ENCODE results near the gene MRPL55.

MRPL55 gene

DNA sequence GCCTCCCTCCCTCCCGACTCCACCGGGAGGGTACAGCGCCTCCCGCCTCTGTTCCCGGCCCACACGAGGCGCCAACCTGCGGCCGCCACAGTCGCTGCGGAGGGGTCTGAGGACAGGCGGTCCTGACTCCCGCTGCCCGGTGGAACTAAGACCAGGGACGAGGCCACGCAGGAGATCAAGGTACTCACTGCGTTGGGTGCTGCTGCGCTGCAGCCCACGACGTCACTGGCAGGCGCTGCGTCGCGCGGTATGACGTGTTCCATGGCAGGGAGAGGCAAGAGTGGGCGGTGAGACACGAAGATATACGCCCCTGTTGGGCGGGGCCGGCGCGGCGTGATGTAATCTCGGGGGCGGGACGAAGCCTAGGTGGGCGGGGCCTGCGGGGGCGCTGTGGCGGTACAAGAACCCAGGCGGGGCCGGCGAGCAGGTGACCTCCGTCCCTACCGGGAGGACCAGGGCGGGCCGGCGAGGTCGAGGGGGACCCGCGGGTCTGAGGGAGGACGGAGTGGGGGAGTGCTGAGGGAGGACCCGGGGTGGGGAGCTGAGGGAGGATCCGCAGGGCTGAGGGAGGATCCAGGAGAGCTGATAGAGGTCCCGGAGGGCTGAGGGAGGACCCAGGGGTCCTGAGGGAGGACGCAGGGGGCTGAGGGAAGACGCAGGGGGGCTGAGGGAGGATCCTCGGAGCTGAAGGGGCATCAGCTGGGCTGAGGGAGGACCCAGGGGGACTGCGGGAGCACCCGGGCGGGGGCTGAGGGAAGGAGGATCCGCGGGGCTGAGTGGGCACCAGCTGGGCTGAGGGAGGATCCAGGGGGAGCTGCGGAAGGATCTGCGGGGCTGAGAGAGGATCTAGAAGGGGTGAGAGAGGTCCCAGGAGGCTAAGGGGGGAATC lies at the start of gene MRPL55:
MRPL55 (minus strand) TSS at position 227 of the 889 bp plus-strand sequence. CDS start 1,039 bp downstream, outside the sequence.
- peak; percentile 57 to 85 for DNase-seq

- DNase-seq: no peak
Measured at GRCh38 chr1:228158151-228159007, 49.3 kb upstream of the MRPL55 start.

DNA sequence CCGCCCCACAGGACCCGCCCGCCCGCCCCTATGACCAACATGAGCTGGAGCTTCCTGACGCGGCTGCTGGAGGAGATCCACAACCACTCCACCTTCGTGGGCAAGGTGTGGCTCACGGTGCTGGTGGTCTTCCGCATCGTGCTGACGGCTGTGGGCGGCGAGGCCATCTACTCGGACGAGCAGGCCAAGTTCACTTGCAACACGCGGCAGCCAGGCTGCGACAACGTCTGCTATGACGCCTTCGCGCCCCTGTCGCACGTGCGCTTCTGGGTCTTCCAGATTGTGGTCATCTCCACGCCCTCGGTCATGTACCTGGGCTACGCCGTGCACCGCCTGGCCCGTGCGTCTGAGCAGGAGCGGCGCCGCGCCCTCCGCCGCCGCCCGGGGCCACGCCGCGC lies 48.6 kb upstream of the MRPL55 start:
- no peak for DNase-seq

DNA sequence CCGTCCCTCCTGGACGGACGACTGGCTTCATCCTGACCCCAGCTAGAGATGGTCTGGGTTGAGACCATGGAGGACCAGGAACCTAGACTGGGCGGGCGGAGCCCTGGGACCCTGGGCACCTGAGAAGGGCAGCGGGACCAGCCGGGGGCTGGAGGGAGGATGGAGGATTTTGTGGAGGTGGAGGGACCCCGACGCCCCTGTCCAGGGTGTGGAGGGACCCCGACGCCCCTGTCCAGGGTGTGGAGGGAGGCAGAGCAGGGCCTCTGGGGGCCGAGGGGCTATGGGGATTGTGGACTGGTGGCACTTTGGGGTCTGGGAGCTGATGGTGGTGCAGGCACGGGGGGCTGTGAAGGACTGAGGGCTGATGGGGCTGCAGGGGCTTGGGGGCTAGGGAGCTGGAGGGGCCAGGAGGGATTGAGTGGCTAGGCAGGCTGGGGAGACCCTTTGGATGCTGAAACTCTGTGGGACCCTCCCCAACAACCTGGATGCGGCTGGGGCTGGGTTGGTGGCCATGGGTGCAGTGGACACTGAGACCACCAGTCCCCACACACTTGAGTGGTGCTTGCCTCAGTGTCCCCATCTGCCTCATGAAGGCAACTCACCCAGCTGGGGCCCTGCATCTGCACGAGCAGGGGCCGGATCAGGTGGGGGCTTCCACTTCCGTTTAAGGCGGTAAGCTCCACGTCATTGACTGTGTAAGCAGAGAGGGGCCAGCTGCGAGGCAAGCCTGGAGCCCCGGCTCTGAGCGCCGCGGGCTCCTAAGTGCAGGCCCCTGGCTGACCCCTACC lies 48.0 kb upstream of the MRPL55 start:
- no peak for DNase-seq

- DNase-seq: no peak
Measured at GRCh38 chr1:228156515-228156881, 47.4 kb upstream of the MRPL55 start.

- DNase-seq: no peak
Measured at GRCh38 chr1:228155596-228156514, 46.8 kb upstream of the MRPL55 start.

GRCh38 chr1:228154670-228155571 lies 45.8 kb upstream of the MRPL55 start:
- no peak for DNase-seq

DNA sequence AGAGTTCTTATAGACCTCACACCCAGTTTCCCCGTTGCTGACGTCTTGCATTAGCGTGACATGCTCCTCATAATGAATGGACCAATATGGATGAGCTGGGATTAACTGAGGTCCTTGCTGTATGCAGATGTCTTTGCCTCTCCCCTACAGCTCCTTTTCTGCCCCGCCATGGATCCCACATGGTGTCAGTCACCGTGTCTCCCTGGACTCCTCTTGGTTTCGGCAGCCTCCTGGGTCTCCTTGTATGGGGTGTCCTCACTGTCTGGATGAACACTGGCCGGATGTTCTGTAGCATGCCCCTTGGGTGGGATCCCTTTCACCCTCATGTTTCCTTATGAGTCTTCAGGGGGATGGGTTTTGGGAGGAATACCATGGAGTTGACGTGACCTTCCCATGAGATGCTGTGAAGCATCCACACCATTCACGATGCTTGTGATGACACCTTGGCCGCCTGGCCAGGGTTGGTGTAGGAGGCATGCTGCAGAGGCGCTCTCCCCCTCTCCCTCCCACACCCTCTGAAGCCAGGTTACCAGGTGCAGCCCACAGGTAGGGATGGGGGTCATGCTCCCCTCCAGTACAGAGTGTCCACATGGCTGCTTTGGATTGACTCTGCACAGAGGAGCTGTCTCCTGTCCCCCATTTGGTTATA lies 45.0 kb upstream of the MRPL55 start:
- no peak for DNase-seq

GRCh38 chr1:228152918-228153258 lies 43.8 kb upstream of the MRPL55 start:
- DNase-seq: no peak

DNA sequence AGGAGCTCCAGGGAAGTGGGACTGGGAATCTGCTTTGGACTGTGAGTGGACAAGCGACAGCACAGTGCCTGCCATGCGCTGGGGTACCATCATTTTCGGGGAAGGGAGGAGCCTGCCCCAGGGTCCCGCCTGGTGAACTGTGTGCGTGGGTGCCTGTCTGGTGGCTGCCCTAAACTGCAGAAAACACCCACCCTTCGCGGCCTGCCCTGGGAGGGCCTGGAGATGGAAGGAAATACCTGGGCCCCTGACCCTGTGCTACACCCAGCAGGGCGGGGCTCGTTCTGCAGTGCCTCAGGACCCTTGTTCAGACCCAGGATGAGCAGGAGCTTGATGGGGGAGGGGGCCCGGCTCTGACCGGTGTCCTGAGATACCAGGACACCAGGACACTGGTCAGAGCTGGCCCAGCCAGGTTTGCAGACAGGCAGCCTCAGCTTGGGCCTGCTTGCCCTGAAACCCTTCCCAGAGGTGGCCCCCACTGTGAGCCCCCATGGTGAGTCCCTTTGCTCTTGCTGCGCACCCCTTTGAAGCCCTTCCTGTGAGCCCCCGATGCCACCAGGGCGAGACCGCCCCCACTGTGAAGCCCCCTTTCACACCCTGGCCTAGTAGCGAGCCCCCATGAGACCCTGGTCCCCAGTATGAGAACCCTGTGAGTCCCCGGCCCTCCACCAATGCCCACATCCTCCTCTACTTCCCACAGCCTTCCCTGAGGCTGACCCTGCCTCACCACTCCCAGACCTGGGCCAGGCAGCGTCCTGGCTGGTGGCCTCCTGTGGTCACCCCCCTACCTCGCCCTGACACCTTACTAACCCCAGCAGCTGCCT lies 43.2 kb upstream of the MRPL55 start:
- no peak for DNase-seq

- DNase-seq: no peak
Measured at GRCh38 chr1:228151180-228151925, 42.3 kb upstream of the MRPL55 start.

GRCh38 chr1:228150461-228151179 lies 41.5 kb upstream of the MRPL55 start:
- DNase-seq: no peak

- no peak for DNase-seq
Measured at GRCh38 chr1:228150120-228150460, 41.0 kb upstream of the MRPL55 start.

DNA sequence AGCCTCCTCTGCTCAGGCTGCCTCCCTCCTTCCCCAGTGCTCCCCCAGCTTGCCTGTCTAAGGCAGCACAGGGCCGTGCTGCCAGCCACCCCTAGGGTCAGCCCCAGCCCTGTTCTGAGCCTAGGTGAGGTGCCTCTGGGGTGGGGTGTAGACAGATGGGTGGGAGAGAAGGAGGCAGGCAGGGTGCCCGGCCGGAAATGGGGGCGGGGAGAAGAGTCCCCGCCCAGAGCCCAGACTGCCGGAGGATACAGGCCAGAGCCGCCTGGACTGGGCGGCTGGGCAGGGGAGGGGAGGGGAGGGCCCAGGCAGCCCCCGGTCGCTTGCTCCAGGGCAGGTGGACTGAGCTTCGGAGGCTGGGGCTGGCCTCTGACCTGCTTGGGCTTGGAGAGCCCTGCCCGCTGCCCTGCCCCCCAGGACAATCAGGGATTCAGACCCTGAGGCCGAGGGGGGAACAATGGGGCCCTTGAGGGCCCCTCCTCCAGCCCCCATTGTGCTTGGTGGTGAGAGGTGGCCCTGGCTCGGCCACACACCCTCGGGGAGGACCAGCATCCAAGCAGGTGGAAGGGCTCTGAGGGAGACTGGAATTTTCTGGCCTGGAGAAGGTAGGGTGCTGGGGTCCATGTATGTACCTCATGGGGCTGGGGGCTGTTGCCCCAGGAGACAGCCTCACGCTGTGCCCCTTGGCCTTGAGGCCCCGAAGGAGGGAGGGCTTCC lies 40.5 kb upstream of the MRPL55 start, which contains the start of gene GJC2:
GJC2 (plus strand) TSS at position 525 of the 714 bp plus-strand sequence. CDS start 7,829 bp downstream, outside the sequence.
- no peak for DNase-seq

DNA sequence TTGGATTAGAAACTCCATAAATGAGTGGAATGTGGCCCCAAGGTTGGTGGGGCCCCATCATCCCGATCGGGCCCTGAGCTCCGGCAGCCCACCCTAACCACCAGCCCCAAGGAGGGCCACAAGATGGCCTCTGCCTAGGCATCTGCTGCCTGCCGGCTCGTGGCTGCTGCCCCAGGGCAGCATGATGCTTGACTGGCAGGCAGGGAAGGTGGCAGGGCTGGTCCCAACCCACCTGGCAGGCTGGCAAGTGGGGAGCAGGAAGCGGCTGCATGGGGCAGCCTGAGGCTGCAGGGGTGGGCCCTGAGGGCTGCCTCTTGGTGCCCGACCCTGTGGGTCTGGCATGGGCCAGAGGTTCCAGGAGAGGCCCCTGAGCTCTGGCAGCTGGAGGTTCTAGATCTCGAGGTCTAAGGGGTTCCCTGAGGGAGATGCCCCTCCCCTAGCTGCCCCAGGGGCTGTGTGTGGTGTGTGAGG lies 39.9 kb upstream of the MRPL55 start:
- DNase-seq: no peak

- DNase-seq: no peak
Measured at GRCh38 chr1:228148196-228148861, 39.2 kb upstream of the MRPL55 start.

DNA sequence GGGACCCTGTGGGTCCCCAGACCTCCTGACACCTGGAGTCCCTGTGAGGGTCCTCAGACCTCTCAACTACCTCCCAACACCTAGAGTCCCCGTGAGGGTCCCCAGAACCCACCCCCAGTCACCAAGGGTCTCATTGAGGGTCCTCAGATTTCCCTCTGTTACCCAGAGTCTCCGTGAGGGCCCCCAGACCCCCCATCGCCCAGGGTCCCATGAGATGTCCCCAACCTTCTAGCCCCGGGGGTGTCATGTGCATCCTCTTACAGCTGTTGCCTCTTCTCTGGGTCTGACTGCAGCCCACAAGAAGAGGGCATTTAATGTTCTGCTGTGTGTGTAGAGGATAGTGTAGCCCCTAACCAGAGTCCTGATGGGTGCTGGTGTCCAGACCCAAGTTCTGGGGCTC lies 38.7 kb upstream of the MRPL55 start:
- no peak for DNase-seq
